Spleen (tissue), 11 donors: ENCODE data around the gene MLLT10. TPM values are rescaled to one million over a fixed set of nuclear protein-coding genes. Genes with fewer than 3 reads are reported as not detected.

Experiments
- DNase-seq: peaks from one replicate; pipeline ENCODE4 v3.0.0-alpha.2; 2020
- H3K27ac ChIP-seq, 8 donors: fragments of 200-600 bp; sonication (generic) in 7 of 8; 1 replicate in 4 of 8; 2 replicates in 4 of 8; pipeline versions ENCODE4 v1.5.0 to v1.8.0; 2016 to 2021; ENCODE audit warnings: inconsistent platforms in 4 of 8, mild to moderate bottlenecking in 4 of 8, moderate library complexity in 1 of 8
- H3K27me3 ChIP-seq, 7 donors: fragments of 200-600 bp; sonication (generic) in 6 of 7; replicated peaks in 1 of 7; 1 replicate in 4 of 7; 2 replicates in 3 of 7; pipeline versions ENCODE4 v1.5.0 to v1.8.0; 2016 to 2021; ENCODE audit warnings: inconsistent platforms in 3 of 7, mild to moderate bottlenecking in 1 of 7
- H3K36me3 ChIP-seq, 6 donors: fragments of 200-600 bp; sonication (generic) in 5 of 6; 1 replicate in 4 of 6; 2 replicates in 2 of 6; pipeline versions ENCODE4 v1.5.0 to v1.8.0; 2016 to 2021; ENCODE audit warnings: inconsistent platforms in 2 of 6
- H3K4me1 ChIP-seq, 6 donors: fragments of 200-600 bp; sonication (generic) in 5 of 6; 1 replicate in 3 of 6; 2 replicates in 3 of 6; pipeline versions ENCODE4 v1.5.0 to v1.8.0; 2016 to 2021; ENCODE audit warnings: inconsistent platforms in 3 of 6
- H3K4me3 ChIP-seq, 8 donors: fragments of 200-600 bp; sonication (generic) in 7 of 8; 1 replicate in 4 of 8; 2 replicates in 4 of 8; pipeline versions ENCODE4 v1.5.0 to v1.8.0; 2016 to 2021; ENCODE audit warnings: inconsistent platforms in 4 of 8, mild to moderate bottlenecking in 4 of 8, moderate library complexity in 2 of 8
- H3K9me3 ChIP-seq, 8 donors: fragments of 200-600 bp; sonication (generic) in 7 of 8; 1 replicate in 4 of 8; 2 replicates in 4 of 8; pipeline versions ENCODE4 v1.5.0 to v1.8.0; 2016 to 2021; ENCODE audit warnings: inconsistent platforms in 4 of 8
- POLR2A ChIP-seq, 3 donors: fragments of 450-650 bp; IDR thresholded peaks; one replicate each; pipeline ENCODE4 v1.5.1; 2017; ENCODE audit warnings: antibody characterized with exemption in 3 of 3, mild to moderate bottlenecking in 1 of 3
- POLR2AphosphoS5 ChIP-seq, 3 donors: sonication (generic); formaldehyde crosslinking; IDR thresholded peaks; one replicate each; pipeline ENCODE4 v1.5.1; 2017; ENCODE audit warnings: antibody characterized with exemption in 3 of 3
- WGBS, 5 donors: extraction: QIAGEN DNeasy Blood & Tissue Kit in 3 of 5; methylation state at CpG; one replicate each; pipeline versions ENCODE4 v1.1.5 to v1.1.7; 2013 to 2018; 5-methylcytosine and 5-hydroxymethylcytosine counted together
- intact Hi-C: fragments of 100-400 bp; cut with DNase I; formaldehyde crosslinking; loops from one replicate; pipeline ENCODE4 v1.15.0; 2023; ENCODE audit warnings: low total_unique reads
- polyA plus RNA-seq, 3 donors: library from polyadenylated mRNA; stranded (reverse); fragments of 200-250 nt; gene quantifications; one replicate each; pipeline ENCODE4 v1.2.1, GENCODE V29; 2013
- total RNA-seq, 7 donors: library from RNA; depleted of rRNA in 3 of 7; stranded (reverse); fragments of >200 nt in 3 of 7; fragmentation: NEBNext Ultra II Directional in 4 of 7; extraction: Animal tissue kit (Norgen Biotek cat#: 25700) in 4 of 7; gene quantifications; one replicate each; pipeline versions ENCODE4 v1.1.0 to v1.2.1, GENCODE V29; 2016 to 2021
- TF ChIP-seq, protein P1 (sequence below), 11 experiments: fragments of 200-600 bp in 7 of 11; fragments of 450-650 bp in 4 of 11; sonication (generic) in 4 of 11; IDR thresholded peaks in 8 of 11; conservative IDR thresholded peaks in 3 of 11; 1 replicate in 7 of 11; 2 replicates in 4 of 11; pipeline versions ENCODE4 v1.4.0 to v1.8.0; 2016 to 2021; ENCODE audit warnings: antibody characterized with exemption in 11 of 11, inconsistent platforms in 4 of 11, mild to moderate bottlenecking in 1 of 11
- donor health status: healthy with polysubstance abuse.
- donor health status: DM: no; HTN: no; CAD: no; lungs with moderate emphysema.
- donor health status: DM: no; HTN: no; CAD: no.
- donor health status: Bipolar disorder and iron deficiency.
- donor health status: healthy.
- donor health status: DM: no; HTN: no; CAD: no.
- donor health status: DM: yes; HTN: yes; CAD: no.

MLLT10 gene
- total and polyA plus RNA-seq, 10 donors: 9.5 to 58.1 (median 43.0) TPM

DNA sequence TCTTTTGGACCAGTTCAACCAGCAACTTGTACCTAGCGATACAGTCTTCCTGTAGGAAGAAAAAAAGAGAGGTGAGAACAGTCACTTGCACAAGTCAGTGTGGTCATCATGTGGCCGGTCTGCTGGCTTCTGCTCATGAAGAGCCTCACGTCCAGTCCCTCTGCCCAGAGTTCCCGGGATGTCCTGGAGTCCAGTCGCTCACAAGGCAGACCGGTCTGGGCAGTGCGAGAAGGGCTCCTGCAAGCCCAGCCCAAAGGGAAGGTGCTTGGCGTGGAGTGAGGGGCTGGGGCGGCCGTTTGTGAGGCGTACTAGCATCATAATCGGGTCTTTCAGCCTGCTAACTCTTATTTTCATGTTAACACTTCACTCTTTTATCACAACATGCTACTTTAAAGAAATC lies 222.7 kb downstream of the MLLT10 start:
- H3K9me3 ChIP-seq: no peaks in the 10 kb centered on the region
- intact Hi-C loops: no loop called here

DNA sequence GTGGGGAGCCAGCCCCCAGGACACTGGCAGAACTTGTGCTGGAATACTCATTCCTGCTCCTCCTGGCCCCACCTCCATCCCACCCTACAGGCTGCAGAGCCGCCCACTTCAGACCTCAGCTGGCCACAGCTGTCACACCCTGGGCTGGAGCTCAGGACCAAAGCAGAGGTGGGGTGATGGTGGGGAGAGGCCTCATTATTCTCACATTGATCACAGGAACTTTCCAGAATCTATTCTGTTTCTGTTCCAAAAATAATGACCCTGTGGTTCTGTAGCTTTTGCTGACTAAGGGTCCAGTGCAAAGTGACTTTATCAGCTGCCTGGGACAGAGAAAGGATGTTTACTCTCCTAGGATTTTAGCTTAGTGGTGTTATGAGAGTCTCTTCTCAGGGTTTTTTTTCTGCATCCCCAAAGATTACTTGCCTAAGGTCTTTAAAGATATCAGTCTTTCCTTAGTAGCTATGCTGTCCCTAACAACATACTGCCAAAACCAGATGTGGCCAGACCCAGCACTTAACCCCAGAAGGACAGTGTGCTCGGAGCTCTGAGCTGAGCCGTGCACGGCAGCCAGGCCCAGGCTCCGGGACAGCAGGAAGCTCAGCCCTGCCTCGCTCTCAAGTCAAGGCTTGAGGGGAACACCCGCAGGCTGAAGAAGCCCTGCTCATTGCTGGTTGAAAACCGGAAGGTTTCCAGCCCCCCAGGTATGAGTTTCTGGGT lies 223.3 kb downstream of the MLLT10 start:
- Histone ChIP-seq H3K36me3 (peaks cover 0 to 77% (median 15%) of the 10 kb centered on the region in 6 donors), H3K4me3 (no peak overlapping the region), H3K27ac (no peak overlapping the region), H3K9me3 (no peaks in the 10 kb centered on the region), H3K27me3 (no peaks in the 10 kb centered on the region), H3K4me1 (peaks cover 0 to 4% (median 0%) of the 10 kb centered on the region in 6 donors)
- intact Hi-C loops: no loop called here
- 57 to 80% (median 73%) methylated on average over 8 of the region's 8 CpGs for WGBS, 5 donors
- no peak for DNase-seq
- TF ChIP-seq, protein P1, sequence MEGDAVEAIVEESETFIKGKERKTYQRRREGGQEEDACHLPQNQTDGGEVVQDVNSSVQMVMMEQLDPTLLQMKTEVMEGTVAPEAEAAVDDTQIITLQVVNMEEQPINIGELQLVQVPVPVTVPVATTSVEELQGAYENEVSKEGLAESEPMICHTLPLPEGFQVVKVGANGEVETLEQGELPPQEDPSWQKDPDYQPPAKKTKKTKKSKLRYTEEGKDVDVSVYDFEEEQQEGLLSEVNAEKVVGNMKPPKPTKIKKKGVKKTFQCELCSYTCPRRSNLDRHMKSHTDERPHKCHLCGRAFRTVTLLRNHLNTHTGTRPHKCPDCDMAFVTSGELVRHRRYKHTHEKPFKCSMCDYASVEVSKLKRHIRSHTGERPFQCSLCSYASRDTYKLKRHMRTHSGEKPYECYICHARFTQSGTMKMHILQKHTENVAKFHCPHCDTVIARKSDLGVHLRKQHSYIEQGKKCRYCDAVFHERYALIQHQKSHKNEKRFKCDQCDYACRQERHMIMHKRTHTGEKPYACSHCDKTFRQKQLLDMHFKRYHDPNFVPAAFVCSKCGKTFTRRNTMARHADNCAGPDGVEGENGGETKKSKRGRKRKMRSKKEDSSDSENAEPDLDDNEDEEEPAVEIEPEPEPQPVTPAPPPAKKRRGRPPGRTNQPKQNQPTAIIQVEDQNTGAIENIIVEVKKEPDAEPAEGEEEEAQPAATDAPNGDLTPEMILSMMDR (IDR thresholded peaks at IDR 0.05 in 8 of 11, conservative IDR thresholded peaks at IDR 0.05 in 3 of 11): no peak
- TF ChIP-seq POLR2AphosphoS5 (IDR thresholded peaks at IDR 0.05) (peak in 1 of 3 donors; percentile 19), POLR2A (IDR thresholded peaks at IDR 0.05) (no peak)

More for the DNA sequence above, 222.7 kb downstream of the MLLT10 start:
- no peaks in the 10 kb centered on the region for H3K27me3 ChIP-seq
- TF ChIP-seq, protein P1 (IDR thresholded peaks at IDR 0.05 in 8 of 11, conservative IDR thresholded peaks at IDR 0.05 in 3 of 11): no peak
- TF ChIP-seq POLR2A (IDR thresholded peaks at IDR 0.05): no peak
- TF ChIP-seq POLR2AphosphoS5 (IDR thresholded peaks at IDR 0.05): no peak
- H3K27ac ChIP-seq: no peak overlapping the region
- H3K4me3 ChIP-seq: no peak overlapping the region
- DNase-seq: no peak
- whole genome bisulfite sequencing, 5 donors: 91 to 93% (median 91%) methylated on average over 12 of the region's 12 CpGs
- peaks cover 0 to 73% (median 15%) of the 10 kb centered on the region in 6 donors for H3K36me3 ChIP-seq
- peaks cover 0 to 4% (median 0%) of the 10 kb centered on the region in 6 donors for H3K4me1 ChIP-seq

DNA sequence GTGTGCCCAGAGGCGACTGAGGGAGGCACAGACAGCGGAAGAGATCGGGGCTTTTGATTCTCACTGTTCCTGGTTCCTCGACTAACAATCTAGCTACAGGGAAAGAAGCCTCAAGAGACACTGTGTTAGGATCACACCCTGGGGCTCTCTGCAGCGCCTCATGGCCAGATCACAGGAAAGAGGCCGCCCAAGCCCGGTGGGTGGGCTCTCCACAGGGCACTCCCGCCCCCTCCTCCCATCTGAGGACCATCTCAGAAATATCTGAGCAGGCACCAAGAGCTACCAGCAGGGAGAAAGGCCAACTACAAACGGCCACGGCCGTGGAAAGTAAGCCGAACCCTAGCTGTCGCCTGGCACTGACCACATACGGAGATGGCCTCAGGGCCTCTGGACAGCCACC lies 224.2 kb downstream of the MLLT10 start:
- intact Hi-C loops: no loop called here
- DNase-seq: no peak
- Histone ChIP-seq H3K4me3 (no peak overlapping the region), H3K9me3 (no peaks in the 10 kb centered on the region), H3K27me3 (no peaks in the 10 kb centered on the region), H3K4me1 (peaks cover 0 to 4% (median 0%) of the 10 kb centered on the region in 6 donors), H3K36me3 (peaks cover 0 to 85% (median 15%) of the 10 kb centered on the region in 6 donors), H3K27ac (no peak overlapping the region)
- TF ChIP-seq POLR2A (IDR thresholded peaks at IDR 0.05) (no peak), POLR2AphosphoS5 (IDR thresholded peaks at IDR 0.05) (no peak)
- TF ChIP-seq, protein P1 (IDR thresholded peaks at IDR 0.05 in 8 of 11, conservative IDR thresholded peaks at IDR 0.05 in 3 of 11): no peak
- WGBS, 5 donors: 91 to 96% (median 93%) methylated on average over 12 to 14 of the region's 14 CpGs

DNA sequence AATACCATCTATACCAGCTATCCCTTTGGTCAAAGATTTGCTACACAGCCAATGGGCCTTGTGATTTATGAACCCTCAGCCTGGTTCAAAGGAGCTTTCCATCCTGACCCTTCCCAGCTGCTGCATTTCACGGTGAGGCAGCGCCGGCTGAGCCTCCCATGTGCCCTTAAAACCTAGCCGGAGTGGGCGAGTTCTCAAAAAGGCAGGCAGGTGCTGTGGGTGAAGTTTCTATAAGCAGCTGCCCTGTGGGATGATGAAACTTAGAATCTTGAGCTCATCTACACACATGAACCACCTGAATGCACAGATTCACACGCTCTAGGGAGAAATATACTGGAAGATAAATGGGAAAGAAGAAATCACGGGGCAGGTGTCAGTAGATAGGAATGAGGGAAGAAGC lies 224.7 kb downstream of the MLLT10 start:
- H3K27ac ChIP-seq: no peak overlapping the region
- H3K4me3 ChIP-seq: no peak overlapping the region
- no peak for TF ChIP-seq POLR2AphosphoS5 (IDR thresholded peaks at IDR 0.05)
- TF ChIP-seq, protein P1 (IDR thresholded peaks at IDR 0.05 in 8 of 11, conservative IDR thresholded peaks at IDR 0.05 in 3 of 11): no peak
- no peak for TF ChIP-seq POLR2A (IDR thresholded peaks at IDR 0.05)
- intact Hi-C loops: no loop called here
- 97 to 98% (median 98%) methylated on average over 7 of the region's 7 CpGs for WGBS, 5 donors
- H3K4me1 ChIP-seq: peaks cover 0 to 4% (median 0%) of the 10 kb centered on the region in 6 donors
- no peak for DNase-seq
- no peaks in the 10 kb centered on the region for H3K9me3 ChIP-seq
- H3K27me3 ChIP-seq: no peaks in the 10 kb centered on the region
- H3K36me3 ChIP-seq: peaks cover 0 to 86% (median 15%) of the 10 kb centered on the region in 6 donors
